Activated naive CD4-positive, alpha-beta T cell treated with anti-CD3 and anti-CD28 coated beads, Interleukin-2, amount 50 U/mL, for 24 hours (primary cell): Measurements from ENCODE around the gene POU2F3.

Experiments used
- H3K27ac Mint-ChIP-seq: one replicate; pipeline ENCODE4 v1.8.0; 2021; ENCODE audit warnings: mild to moderate bottlenecking, mixed read lengths
- H3K27me3 Mint-ChIP-seq: one replicate; pipeline ENCODE4 v1.8.0; 2021; ENCODE audit warnings: mixed read lengths
- H3K36me3 Mint-ChIP-seq: one replicate; pipeline ENCODE4 v1.8.0; 2021; ENCODE audit warnings: mixed read lengths
- H3K4me1 Mint-ChIP-seq: one replicate; pipeline ENCODE4 v1.8.0; 2021; ENCODE audit warnings: mixed read lengths
- H3K4me3 Mint-ChIP-seq: one replicate; pipeline ENCODE4 v1.8.0; 2021; ENCODE audit warnings: mild to moderate bottlenecking, mixed read lengths
- H3K9me3 Mint-ChIP-seq: one replicate; pipeline ENCODE4 v1.8.0; 2021; ENCODE audit warnings: mixed read lengths

Gene POU2F3

DNA sequence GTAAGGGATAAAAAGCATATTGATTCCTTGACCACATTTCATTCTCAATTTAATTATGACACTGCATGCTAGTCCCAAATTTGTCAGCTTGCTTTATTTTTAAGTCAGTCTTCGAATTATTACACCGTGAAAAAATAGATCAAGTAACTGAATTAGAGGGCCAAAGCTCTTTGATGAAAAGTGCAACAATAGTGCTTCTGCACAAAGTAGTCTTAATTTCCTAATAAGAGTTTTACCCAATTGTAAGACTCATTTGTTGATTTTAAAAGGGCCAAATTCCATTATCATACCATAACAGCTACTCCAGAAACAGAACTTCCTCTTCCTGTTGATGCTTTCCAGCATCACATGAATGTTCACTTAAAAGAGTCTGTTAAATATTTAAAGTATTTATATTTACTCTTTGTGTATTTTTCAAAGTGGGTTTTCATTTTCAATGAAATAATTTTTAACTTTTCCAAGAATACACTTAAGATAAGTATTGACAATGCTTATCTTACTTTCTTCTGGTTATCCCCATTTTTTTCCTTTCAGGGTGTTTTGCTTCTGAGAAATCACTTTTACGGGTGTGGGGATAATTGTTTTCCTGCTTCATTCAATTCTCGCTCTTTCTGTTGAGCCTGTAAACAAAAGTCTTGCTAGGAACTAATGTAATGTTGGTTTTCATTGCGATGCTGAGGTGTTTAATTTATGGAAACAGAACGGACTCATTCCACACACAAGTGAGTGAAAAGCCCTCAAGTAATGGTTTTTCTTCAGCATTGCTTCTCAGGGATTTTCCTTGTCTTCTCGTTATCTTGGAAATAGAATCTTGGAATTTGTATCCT is 98.4 kb downstream of the POU2F3 start:
- H3K9me3 Mint-ChIP-seq = peaks cover 6% of the 10 kb centered on the region
- H3K36me3 Mint-ChIP-seq = peaks cover 5% of the 10 kb centered on the region
- peaks cover 40% of the 10 kb centered on the region for H3K4me1 Mint-ChIP-seq
- H3K27ac Mint-ChIP-seq = no peak overlapping the region
- H3K4me3 Mint-ChIP-seq = peak overlapping the region; percentile 95
- H3K27me3 Mint-ChIP-seq = peaks cover 49% of the 10 kb centered on the region

DNA sequence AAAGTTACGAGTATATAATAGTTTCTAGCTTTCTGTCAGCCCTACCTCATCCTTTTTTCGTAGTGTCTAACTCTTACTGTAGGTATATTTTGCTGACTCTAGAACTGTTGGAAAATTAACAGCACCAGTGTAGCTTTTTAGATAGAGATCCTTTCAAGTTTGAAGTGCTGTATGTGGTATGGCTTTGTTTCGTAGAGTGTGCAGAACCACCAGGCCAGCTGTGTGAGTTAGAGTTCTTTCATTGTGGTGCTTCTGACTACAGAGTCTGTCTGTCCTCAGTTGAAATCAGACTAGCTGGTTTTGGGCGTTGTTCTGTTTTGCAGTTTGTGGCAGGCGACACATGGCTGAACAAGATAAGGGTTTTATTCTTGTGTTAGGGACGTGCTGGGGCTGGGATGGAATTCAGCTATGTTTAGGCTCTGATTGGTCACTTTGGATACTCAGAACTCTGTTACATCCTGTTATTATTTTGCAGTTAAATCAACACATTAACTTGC is 99.5 kb downstream of the POU2F3 start:
- peaks cover 48% of the 10 kb centered on the region for H3K27me3 Mint-ChIP-seq
- peaks cover 5% of the 10 kb centered on the region for H3K36me3 Mint-ChIP-seq
- no peak overlapping the region for H3K27ac Mint-ChIP-seq
- peaks cover 49% of the 10 kb centered on the region for H3K4me1 Mint-ChIP-seq
- peaks cover 6% of the 10 kb centered on the region for H3K9me3 Mint-ChIP-seq
- no peak overlapping the region for H3K4me3 Mint-ChIP-seq

GRCh38 chr11:120340529-120340928 is 100.6 kb downstream of the POU2F3 start:
- H3K27ac Mint-ChIP-seq = no peak overlapping the region
- H3K36me3 Mint-ChIP-seq = peaks cover 5% of the 10 kb centered on the region
- H3K9me3 Mint-ChIP-seq = peaks cover 6% of the 10 kb centered on the region
- H3K27me3 Mint-ChIP-seq = peaks cover 49% of the 10 kb centered on the region
- H3K4me1 Mint-ChIP-seq = peaks cover 53% of the 10 kb centered on the region
- H3K4me3 Mint-ChIP-seq = no peak overlapping the region

GRCh38 chr11:120342226-120342625 is 102.3 kb downstream of the POU2F3 start:
- Mint-ChIP-seq H3K4me3 (no peak overlapping the region), H3K9me3 (peaks cover 6% of the 10 kb centered on the region), H3K4me1 (peaks cover 60% of the 10 kb centered on the region), H3K27me3 (peaks cover 54% of the 10 kb centered on the region), H3K36me3 (peaks cover 4% of the 10 kb centered on the region), H3K27ac (no peak overlapping the region)

DNA sequence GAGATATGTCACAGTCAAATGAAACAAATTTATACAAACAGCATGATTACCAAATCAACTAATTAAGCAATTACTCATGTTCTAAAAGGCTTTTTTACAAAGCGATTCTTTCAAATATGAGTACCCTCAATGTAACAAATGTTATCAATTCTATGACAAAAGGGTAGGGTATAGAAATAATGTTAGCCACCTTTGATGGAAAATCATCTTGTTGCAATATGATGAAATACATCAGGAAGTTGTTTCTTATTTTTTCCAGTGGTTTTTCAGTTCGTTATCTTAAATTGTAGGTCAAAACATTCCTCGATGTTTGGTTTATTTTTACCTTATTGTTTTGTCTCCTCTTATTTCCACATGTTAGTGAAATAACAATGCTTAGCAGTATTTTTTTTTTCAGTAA is 102.7 kb downstream of the POU2F3 start:
- Mint-ChIP-seq H3K27ac (no peak overlapping the region), H3K4me3 (no peak overlapping the region), H3K4me1 (peaks cover 56% of the 10 kb centered on the region)

GRCh38 chr11:120343429-120343828 is 103.5 kb downstream of the POU2F3 start:
- Mint-ChIP-seq H3K4me3 (no peak overlapping the region), H3K4me1 (peaks cover 51% of the 10 kb centered on the region), H3K9me3 (peaks cover 6% of the 10 kb centered on the region), H3K27me3 (peaks cover 53% of the 10 kb centered on the region), H3K36me3 (peaks cover 2% of the 10 kb centered on the region), H3K27ac (no peak overlapping the region)

More for the DNA sequence above, 102.7 kb downstream of the POU2F3 start:
- H3K9me3 Mint-ChIP-seq = peaks cover 6% of the 10 kb centered on the region
- H3K27me3 Mint-ChIP-seq = peaks cover 55% of the 10 kb centered on the region
- peaks cover 2% of the 10 kb centered on the region for H3K36me3 Mint-ChIP-seq

DNA sequence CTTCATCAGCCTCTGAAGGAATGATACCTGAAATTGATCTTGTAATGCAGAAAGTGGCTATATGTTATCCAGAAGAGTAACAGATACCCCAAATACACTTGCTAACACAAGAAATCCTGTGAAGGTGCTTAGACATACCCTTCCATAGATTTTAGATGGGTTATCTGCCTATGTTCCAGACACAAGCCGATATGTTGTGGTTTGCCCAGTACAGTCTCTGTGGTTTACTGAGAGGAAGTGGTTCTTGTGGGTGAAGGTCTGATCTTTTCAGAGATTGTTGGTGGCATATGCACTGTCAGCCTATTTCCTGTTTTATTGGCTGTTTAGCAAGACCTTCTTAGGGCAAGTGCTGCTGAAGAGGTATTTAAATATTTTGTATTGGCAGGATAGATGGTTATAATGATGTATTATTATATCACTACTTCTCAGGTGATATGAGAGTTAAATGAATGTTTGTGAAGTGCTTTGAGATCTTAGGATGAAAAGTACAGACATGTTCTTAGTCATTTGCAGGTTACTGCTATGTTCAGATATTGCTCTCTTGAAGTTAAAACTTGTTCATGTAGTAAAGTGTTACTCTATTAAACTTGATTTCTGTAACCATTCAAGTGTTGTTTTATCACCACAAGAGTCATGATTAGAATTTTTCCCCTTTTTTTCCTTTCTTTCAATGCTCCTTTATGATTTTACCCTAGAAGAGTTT is 104.5 kb downstream of the POU2F3 start:
- H3K4me3 Mint-ChIP-seq = peak overlapping the region; percentile 66
- peaks cover 6% of the 10 kb centered on the region for H3K9me3 Mint-ChIP-seq
- peak overlapping the region; percentile 31 for H3K27ac Mint-ChIP-seq
- peaks cover 2% of the 10 kb centered on the region for H3K36me3 Mint-ChIP-seq
- H3K27me3 Mint-ChIP-seq = peaks cover 53% of the 10 kb centered on the region
- H3K4me1 Mint-ChIP-seq = peaks cover 48% of the 10 kb centered on the region

GRCh38 chr11:120346233-120346632 is 106.3 kb downstream of the POU2F3 start:
- peak overlapping the region; percentile 1 for H3K4me3 Mint-ChIP-seq
- H3K36me3 Mint-ChIP-seq = peaks cover 2% of the 10 kb centered on the region
- no peak overlapping the region for H3K27ac Mint-ChIP-seq
- H3K4me1 Mint-ChIP-seq = peaks cover 36% of the 10 kb centered on the region
- H3K27me3 Mint-ChIP-seq = peaks cover 46% of the 10 kb centered on the region
- peaks cover 6% of the 10 kb centered on the region for H3K9me3 Mint-ChIP-seq

GRCh38 chr11:120350637-120351036 is 110.7 kb downstream of the POU2F3 start:
- Mint-ChIP-seq H3K27ac (no peak overlapping the region), H3K36me3 (no peaks in the 10 kb centered on the region), H3K4me3 (no peak overlapping the region), H3K9me3 (no peaks in the 10 kb centered on the region), H3K27me3 (peaks cover 57% of the 10 kb centered on the region), H3K4me1 (peaks cover 12% of the 10 kb centered on the region)

DNA sequence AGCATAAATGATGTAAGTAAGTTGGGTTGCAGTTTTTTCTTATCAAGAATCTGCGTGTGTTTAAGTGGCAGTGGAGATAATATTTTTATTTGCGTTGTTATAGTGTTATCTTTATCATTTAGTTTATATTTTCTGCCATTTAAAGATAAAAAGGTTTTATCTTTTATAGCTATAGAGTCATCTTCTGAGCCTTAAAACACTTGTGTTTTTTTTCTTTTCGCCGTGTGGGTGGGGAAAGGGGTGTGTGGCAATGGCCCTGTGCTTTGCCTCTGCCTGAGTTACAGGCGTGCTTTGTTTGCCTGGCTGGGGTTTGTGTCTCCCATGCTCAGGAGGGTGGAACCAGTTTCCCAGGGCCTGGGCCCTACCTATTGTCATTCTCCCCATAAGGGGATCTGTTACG is 112.5 kb downstream of the POU2F3 start:
- no peak overlapping the region for H3K27ac Mint-ChIP-seq
- no peaks in the 10 kb centered on the region for H3K4me1 Mint-ChIP-seq
- H3K9me3 Mint-ChIP-seq = peaks cover 3% of the 10 kb centered on the region
- H3K36me3 Mint-ChIP-seq = peaks cover 3% of the 10 kb centered on the region
- H3K27me3 Mint-ChIP-seq = peaks cover 52% of the 10 kb centered on the region
- no peak overlapping the region for H3K4me3 Mint-ChIP-seq

DNA sequence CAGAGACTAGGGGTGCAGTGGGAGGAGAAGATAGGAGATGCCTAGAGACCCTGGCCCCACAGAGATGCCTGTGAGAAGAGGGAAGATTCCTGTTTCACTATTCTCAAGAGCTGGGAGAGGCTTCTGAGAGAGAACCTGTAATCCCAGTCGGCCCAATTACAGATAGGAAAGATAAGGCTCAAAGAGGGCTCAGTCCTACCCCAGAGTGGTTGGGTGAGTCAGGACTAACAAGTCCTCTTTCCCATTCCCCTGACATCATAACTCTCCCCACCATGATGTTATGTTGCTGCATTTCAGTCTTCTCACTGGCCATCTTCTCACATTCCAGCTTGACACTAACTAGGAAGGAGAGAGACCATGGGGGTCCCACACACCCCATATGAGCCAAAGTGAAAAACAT is 114.1 kb downstream of the POU2F3 start:
- Mint-ChIP-seq H3K9me3 (peaks cover 3% of the 10 kb centered on the region), H3K27ac (no peak overlapping the region), H3K4me3 (no peak overlapping the region), H3K27me3 (peaks cover 48% of the 10 kb centered on the region), H3K4me1 (no peaks in the 10 kb centered on the region), H3K36me3 (peaks cover 6% of the 10 kb centered on the region)

- Mint-ChIP-seq H3K9me3 (peaks cover 3% of the 10 kb centered on the region), H3K27ac (no peak overlapping the region), H3K27me3 (peaks cover 45% of the 10 kb centered on the region), H3K36me3 (peaks cover 6% of the 10 kb centered on the region), H3K4me1 (no peaks in the 10 kb centered on the region), H3K4me3 (no peak overlapping the region)
These were observed 114.8 kb downstream of the POU2F3 start for GRCh38 chr11:120354779-120355178.

DNA sequence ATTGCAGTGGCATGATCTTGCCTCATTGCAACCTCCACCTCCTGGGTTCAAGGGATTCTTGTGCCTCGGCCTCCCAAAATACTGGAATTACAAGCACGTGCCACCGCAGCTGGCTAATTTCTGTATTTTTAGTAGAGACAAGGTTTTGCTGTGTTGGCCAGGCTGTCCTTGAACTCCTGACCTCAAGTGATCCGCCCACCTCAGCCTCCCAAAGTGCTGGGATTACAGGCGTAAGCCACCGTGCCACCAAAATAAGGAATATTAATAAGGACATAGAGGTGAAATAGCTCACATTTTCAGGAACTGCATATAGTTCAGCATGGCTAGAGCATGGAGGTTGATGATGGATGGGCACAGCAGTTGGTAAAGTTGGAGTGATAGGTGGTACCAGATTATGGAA is 117.7 kb downstream of the POU2F3 start:
- Mint-ChIP-seq H3K27me3 (peaks cover 33% of the 10 kb centered on the region), H3K4me1 (no peaks in the 10 kb centered on the region), H3K27ac (no peak overlapping the region), H3K4me3 (no peak overlapping the region), H3K36me3 (peaks cover 6% of the 10 kb centered on the region), H3K9me3 (peaks cover 3% of the 10 kb centered on the region)

- no peak overlapping the region for H3K4me3 Mint-ChIP-seq
- H3K36me3 Mint-ChIP-seq = peaks cover 6% of the 10 kb centered on the region
- peaks cover 25% of the 10 kb centered on the region for H3K27me3 Mint-ChIP-seq
- peaks cover 3% of the 10 kb centered on the region for H3K9me3 Mint-ChIP-seq
- no peaks in the 10 kb centered on the region for H3K4me1 Mint-ChIP-seq
- H3K27ac Mint-ChIP-seq = no peak overlapping the region
These were observed 118.8 kb downstream of the POU2F3 start for GRCh38 chr11:120358729-120359128.

DNA sequence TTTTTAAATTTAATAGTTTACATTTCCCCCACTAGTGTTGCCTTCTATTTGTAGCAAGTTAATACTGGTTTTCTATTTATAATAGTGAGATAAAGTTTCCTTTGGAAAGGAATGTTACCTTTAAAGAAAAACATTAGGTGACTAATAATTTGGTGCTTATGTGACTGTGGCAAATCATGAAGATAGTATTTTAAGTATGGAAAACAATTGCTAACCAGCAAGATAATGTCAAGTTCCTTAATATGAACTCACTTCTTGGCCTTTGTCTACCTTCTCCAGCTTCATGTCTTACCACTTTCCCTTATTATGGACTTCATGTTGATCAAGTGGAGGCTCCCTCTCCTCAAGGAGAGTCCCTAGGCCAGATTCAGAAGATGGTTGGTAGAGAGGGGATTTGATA is 123.5 kb downstream of the POU2F3 start:
- Mint-ChIP-seq H3K27me3 (peaks cover 6% of the 10 kb centered on the region), H3K4me3 (no peak overlapping the region), H3K27ac (no peak overlapping the region), H3K36me3 (no peaks in the 10 kb centered on the region), H3K4me1 (no peaks in the 10 kb centered on the region), H3K9me3 (no peaks in the 10 kb centered on the region)

DNA sequence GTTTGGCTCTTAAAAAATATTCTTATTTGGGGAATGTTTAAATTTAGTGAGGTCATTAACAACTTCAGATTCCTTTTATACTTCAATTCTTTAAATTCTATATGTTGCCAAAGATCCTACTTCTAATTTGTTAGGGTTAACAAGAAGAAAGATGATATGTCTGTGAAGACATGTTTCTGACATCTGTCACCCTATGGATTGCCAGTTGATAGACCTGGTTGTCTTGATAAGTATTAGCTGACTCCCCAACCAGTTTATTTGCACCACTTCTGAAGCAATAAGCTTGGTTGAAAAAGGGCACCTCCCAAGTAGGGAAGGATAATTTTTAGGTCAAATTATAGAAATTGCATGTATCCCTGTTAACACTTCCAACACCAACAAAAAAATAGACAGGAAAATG is 125.6 kb downstream of the POU2F3 start:
- no peaks in the 10 kb centered on the region for H3K36me3 Mint-ChIP-seq
- H3K4me1 Mint-ChIP-seq = no peaks in the 10 kb centered on the region
- H3K27me3 Mint-ChIP-seq = peaks cover 2% of the 10 kb centered on the region
- H3K9me3 Mint-ChIP-seq = no peaks in the 10 kb centered on the region
- H3K27ac Mint-ChIP-seq = no peak overlapping the region
- no peak overlapping the region for H3K4me3 Mint-ChIP-seq
